Superior temporal gyrus (tissue), 1 donor: ENCODE results near the gene TMEM222.
A peak's percentile ranks its signal among the peaks of the same experiment; 100 is the strongest.

Experiments used
- DNase-seq: peaks from one replicate; pipeline ENCODE4 v3.0.0-alpha.2; 2016; ENCODE audit errors: extremely low spot score

TMEM222 gene

DNA sequence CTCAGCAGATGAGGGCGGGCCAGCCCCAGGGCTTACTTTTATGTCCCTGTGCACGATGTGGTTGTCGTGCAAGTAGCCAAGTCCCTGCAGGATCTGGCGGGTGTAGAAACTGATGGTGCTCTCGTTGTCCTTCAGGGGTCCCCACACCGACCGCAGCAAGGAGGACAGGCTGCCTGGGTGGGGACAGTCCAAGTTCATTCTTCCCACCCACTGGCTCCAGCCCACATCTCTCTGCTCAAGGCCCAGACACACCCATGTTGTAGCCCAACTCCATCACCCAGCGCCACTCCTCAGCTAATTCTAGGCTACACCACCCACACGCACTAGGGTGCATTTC lies 37.8 kb downstream of the TMEM222 start:
- no peak for DNase-seq

DNA sequence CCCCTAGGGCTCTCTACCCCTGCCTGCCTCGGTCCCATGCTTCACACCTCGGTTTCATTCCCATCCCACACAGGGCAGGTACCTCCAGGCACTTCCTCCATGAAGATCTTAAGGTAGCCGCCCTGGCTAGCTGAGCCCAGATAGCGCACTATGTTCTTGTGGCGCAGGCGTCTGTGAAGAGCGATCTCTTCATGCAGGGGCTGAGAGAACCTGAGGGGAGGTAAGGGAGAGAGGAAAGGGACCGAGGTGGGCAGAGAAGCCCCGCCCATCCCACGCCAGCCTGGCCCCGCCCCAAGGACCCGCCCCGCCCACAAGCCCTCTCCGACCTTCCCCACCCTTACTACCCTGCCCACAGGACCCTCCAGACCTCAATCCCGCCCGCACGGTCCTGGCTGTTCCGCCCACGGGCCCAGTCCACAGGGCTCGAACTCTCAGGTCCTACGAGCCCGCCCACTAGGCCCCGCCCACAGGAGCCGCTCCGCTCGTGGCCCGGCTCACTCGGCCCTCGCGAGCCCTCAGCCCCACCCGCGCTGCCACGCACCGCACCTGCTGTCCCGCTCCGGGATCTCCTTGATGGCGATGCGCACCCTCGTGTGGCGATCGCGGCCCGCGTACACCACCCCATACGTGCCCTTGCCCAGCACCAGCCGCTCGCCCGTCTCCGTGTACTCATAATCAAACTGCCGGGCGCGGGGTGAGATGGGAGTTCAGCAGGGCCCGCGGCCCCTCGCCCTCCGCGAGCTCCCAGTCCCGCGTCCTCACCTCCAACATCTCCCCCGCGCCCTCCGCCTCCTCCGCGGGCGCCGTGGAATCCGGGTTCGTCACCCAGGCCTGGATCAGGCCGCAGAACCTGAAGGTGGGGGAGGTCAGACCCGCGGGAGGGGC lies 38.4 kb downstream of the TMEM222 start:
- no peak for DNase-seq

DNA sequence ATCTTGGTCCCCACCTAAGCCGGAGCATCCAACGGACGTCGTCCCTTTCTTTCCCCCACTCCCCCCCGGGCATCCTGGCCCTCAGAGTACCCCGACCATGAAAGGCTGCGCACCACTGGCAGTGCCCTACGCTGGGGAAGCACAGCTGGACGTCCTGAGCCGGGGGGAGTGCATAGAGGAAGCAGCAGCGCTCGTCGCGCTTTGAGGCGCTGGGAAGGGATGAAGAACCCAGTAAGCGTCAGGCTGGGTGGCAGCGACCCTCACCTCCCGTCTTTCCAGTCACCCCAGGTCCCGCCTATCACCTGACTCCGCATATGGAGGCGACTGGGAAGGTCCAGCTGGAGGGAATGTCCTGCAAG lies 39.1 kb downstream of the TMEM222 start:
- no peak for DNase-seq

DNA sequence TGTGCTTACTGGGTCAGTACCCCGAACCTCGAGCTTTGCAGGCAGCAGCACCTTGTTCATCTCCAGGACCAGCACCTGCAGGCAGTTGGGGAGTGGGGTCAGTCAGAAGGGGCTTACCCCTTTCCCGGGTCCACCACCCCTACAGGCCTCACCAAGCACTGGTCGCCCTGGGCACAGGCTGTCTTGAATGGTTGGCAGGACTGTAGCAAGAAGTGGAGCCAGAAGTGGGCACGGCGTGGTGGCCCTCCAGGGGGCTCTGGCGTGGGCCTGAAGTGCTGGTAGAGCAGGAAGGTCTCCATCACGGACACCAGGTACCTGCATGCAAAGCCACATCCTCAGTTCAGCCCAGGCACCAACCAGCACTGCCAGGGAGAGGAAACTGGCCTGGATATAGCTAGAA lies 39.6 kb downstream of the TMEM222 start:
- no peak for DNase-seq

DNA sequence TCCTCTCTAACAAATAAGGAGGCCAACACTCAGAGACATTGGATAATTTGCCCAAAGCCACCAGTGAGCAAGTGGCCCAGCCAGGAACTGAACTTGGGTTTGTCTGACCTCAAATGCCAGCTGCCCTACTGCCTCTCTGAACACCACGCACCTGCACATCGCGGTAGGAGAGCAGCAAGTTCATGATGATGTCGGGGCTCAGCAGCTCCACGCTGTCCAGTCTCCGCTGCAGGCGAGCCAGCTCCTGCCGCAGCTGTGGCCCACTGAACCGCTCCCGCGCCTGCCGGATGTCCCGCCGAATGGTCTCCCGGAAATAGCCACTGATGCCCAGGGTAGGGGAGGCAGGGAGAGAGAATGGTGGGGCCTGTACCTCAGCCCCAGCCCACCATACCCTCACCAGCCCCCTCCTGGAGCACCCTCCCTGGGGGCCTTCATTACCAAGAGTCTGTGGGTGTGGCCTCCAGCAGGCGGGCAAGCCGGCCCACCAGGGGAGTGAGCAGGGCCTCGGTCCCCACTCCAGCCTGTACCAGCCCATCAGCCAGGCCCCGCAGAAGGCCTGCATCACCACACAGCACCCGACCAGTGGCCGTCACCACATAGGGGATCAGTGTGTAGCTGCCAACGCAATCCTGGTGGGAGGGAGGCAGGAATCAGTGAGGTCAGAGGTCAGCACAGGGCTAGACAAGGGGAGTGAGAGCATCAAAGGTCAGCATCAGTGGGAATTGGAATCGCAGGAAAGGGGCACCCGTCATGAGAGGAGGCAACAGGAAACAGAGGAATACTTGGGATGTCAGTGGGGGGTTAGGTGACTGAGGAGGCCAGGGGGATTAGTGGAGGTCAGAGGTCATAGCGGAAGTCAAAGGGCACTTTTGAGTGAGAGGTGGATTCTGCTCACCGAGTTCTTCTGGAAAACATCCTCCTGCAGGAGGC lies 42.1 kb downstream of the TMEM222 start:
- DNase-seq, result no peak

DNA sequence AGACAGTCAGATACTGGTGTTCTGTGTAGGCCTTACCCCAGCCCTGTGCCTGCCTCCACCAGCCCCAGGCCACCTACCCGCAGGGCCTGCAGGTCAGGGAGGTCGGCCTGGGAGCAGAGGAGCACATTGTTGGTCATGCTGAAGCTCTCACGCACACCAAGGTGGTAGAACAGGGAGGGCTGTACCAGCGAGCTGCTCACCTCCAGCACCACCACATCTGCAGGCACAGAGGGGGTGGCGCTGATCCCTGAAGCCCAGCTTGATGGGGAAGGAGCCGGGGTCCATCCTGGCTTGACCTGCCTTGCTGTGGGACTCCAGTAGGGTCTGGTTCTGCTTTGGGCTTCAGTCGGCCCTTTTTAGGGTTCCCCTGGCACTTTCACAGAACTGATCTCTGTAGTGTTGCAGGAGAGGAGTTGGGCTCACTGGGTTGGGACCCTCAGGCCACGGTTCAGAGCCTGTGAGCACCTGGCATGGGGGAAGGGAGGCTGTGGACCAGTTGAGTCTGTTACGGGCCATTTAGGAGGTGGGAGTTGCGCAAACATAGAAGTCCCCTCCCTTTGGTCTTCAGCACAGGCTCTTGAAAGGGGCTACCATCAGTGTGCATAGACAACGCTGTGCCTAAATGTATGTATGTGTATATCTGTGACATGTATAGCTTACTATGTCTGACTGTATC lies 42.9 kb downstream of the TMEM222 start:
- DNase-seq, result no peak

DNA sequence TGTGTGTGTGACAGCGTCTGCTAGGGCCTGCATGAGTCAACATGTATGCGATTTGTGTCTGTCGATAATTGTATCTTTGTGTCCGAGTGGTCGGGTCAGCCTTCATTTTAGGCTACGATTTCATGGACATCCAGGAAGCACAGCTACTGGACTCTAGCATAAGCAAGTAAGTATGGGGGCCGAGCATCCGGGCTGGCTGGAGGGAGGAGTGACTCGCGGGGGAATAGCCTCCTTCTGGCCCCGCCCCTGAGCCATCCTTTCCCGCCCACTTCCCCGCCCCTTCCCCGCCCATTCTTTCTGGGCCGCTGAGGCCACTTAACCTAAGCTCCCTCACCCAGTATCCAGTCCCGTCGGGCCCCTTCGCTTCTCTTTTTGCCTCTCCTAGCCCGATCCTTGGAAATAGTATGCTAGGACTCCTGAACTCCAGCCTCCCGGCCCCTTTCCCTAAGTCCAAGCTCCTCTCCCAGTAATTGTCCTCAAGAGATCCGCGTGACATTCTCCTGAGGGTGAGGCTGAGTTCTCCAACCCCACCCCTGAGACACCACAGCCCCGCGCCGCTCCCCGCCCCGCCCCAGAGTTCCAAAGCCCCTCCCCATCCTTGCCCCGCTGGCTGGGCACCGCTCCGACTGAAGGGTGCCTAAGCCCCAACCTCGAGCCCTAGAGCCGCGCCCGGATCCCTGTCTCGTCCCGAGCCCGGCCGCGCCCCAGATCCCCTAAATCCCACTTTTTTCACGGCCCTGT lies 43.6 kb downstream of the TMEM222 start:
- DNase-seq, result peak; percentile 75

DNA sequence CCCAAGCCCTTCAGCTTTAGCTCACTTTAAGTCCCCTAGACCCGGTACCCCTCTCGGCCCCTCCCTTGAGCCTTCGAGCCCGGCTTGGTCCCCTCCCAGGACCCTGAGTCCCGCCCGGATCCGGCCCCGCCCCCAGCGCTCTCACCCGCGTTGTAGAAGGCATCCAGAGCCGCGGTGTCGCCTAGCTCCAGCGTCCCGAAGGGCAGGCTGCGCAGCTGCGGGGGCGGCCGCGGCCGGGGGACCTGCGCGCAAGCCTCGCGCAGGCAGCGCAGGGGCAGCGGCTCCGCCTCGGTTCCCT lies 44.1 kb downstream of the TMEM222 start:
- peak; percentile 22 for DNase-seq

DNA sequence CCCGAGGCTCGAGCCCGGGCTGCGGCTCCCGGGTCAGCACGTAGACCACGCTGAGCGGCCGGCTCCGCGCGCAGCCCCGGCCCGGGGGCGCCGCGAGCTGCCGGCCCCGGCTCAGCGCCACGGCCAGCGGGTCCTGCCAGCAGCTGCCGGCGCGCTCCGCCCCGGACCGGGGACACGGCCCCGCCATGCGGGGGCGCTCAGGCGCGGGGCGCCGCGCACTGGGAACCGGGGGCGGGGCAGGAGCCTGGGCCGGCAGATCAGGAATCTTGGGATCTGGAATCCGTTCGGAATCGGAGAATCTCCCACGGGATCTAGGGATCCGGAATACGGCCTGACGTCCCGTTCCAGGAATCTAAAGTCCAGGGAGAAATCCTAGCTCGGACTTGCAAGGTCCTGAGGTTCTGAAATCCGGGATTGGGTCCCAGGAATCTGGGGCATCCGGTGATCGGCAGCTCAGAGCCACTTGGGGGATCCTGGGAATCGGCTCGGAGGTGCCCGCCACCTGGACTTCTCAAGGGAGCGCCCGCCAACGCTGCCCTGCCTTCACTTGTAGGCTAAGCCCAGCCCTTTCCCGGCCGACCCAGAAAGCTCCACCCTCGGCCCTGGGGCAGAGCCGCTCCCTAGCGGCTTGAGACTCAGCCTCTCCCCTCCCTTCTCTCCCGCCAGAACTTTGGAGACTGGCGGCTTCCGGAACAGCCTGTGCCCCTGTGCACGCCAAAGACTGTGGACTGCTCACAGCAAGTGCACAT lies 44.6 kb downstream of the TMEM222 start, which contains the start of gene MAP3K6:
Gene MAP3K6 (minus strand): TSS at position 551 of the 749 bp plus-strand sequence. CDS start 364 bp downstream, at position 187.
- peak; percentile 39 for DNase-seq

DNA sequence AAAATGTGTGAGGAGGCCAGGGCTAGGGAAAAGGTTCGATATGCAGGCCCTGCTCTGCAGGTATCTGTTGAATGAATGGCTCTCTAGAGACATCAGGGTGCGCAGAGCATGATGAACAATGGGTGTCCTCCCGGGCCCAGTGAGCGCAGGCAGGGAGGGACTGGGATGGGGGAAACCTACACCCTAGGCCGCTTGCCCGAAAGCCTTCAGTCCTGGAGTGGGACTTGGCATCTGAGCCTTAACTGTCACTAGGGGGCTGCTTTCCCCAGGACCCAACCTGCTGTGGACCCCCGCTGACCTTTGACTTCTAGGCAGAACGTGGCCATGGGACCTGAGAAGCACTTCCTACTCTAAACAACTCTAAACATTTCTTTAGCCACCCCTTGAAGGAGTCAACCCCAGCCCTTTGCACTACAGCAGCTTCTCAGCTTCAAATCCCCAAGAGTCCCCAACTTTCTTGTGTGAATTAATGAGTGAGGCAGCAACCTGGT lies 45.2 kb downstream of the TMEM222 start:
- no peak for DNase-seq

DNA sequence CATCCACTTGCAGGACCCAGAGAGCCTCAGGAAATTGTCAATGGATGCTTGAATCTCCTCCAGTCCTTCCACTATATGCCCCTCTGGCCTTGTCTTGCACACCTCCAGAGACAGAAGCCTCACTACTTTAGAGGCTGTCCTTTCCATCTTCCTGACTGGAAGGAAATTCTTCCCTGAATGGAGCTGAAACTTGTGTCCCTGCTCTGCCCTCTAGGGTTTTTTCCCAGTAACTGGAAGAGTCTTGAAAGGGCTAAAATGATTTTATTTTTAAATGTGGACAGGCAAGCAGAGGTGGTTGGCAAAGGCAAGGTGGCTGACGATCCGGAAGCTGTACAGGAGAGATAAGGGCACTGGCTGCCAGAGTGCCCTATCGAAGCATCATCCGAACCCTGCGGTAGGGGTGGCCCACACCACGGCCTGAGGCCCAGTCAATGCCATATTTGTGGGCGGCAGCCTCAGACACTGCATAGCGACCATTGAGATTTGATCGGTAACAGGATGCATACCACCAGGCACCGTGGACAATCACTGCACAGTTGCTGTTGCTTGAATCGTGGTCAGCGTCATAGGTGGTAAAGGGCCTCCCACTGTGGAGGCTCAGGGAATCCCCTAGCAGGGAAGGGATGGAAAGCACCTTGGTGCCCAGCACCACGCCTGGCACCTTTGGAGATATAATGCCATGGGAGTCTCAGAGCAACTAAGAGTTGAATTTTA lies 47.1 kb downstream of the TMEM222 start:
- DNase-seq, result peak; percentile 17

DNA sequence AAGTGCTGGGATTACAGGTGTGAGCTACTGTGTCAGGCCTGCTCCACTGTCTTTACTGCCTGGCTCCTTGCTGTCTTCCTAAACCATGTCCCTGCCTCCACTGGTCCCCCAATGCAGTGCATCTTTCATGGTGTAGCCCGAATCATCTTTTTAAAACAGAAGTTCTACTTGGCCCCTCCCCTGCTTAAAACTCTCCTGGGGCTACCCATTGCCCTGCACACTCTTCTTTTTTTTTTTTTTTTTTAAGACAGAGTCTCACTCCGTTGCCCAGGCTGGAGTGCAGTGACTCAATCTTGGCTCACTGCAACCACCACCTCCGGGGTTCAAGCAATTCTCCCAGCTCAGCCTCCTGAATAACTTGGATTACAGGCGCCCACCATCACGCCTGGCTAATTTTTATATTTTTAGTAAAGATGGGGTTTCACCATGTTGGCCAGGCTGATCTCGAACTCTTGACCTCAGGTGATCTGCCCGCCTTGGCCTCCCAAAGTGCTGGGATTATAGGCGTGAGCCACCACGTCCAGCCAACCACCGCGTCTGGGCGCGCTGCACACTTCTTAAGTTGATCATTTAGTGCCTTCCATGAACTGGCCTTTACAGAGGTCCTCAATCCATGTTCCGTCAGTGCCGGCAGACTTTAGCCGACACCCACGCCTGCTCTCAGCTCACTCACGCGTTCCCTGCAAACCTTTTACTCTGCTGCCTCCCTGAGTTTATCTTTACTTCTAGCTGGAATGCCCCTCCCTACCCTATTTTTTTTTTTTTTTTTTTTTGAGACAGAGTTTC lies 50.3 kb downstream of the TMEM222 start:
- DNase-seq, result no peak

DNA sequence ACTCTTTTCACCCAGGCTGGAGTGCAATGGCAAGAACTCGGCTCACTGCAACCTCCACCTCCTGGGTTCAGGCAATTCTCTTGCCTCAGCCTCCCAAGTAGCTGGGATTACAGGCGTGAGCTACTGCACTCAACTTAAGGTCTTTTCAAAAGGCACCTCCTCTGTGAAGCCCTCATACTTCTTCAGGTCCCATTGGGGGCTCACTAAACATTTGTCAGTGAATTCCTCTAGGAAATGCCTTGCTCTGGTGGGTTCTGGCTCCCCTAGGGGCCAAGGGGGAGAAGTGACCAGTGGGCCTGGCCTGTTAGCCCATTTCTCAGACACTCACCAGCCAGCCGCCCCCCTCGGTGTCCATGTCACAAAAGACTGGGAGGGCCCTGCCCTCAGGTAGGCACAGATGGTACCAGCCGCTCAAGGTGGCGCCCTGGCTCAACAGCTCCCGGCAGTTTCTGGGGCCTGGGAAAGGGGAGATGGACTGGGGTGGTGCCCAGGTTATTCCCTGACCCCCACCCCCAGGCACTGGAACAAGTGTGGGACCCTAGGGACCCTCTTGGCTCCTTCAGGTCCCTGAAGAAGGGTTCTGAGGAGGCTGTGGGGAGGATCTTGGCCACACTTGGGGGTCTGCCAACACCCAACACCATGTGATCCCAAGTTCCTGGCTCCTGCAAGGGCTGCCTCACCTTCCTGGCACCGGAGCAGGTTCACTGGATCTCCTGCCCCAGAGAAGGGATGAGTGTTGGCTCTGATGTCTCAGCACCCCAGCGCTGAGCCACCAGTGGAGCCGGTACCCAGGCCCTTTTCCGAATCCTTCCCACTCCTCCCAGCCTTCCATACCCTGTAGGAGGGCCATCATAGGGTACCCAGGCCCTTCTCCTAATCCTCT lies 51.1 kb downstream of the TMEM222 start:
- no peak for DNase-seq

DNA sequence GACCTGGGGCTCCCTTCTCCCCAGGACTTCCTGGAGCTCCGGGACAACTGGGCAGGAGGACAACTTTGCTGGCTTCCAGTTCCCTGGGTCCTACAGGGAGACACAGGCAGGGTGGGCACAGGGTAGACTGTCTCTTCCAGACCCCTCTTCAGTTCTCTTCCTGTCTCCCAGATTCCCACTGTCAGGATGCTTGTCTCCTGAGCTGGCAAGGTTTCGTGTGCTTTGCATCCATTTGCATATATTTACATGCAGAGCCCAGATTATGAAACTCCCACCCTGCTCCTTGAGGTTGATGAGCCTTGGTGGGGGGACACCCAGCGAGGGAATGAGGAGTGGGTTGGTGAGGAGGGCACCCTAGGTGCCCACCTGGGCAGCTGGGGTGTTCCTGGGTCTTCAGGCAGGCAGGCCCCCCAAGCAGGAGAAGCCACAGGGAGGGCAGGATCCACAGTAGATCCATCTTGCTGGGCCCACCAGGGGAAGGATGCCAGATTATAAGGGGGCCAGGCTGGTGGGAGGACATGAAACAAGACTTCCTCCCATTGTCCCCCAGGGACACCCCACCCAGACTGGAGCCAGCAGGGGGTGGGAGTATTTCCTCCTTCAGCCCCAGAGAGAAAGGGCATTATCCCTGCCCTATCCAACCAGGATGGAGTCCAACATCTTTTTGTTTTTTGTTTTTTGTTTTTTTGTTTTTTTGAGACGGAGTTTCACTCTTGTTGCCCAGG lies 52.6 kb downstream of the TMEM222 start, which contains the start of gene FCN3:
Gene FCN3 (minus strand): TSS at position 463 of the 725 bp plus-strand sequence. CDS start 6 bp downstream, at position 457.
- DNase-seq, result no peak

DNA sequence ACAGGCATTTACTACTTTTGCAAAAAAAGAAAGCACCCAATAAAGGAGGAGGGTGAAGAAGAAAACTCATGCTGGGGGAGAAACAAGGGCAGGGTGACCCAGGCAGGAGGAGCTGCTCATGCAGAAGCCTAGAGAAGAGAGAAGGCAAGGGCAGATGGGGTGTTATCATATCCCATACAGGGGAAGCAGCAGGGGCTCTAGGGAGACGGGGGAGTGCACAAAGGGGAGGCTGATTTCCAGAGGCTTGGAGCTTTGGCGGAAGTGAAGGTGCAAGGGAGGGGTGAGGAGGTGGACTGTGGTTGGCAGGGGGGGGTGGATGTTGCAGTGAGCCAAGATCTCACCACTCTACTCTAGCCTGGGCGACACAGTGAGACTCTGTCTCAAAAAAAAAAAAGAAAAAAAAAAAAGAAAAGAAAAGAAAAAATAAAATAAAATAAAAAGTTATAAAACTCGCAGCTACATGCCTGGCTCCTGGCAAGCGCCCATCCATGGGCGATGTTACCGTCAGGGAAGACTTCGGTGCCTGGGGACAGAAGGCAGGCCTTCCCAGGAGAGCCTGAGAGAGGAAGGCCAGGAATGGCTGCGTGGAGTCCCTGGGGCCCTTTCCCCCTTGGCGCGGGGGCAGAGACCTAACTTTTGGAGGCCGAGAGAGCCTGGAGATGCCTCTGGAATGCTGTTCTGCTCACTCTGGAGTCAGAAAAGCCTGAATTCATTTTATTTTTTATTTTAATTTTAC lies 56.0 kb downstream of the TMEM222 start:
- DNase-seq, result no peak

DNA sequence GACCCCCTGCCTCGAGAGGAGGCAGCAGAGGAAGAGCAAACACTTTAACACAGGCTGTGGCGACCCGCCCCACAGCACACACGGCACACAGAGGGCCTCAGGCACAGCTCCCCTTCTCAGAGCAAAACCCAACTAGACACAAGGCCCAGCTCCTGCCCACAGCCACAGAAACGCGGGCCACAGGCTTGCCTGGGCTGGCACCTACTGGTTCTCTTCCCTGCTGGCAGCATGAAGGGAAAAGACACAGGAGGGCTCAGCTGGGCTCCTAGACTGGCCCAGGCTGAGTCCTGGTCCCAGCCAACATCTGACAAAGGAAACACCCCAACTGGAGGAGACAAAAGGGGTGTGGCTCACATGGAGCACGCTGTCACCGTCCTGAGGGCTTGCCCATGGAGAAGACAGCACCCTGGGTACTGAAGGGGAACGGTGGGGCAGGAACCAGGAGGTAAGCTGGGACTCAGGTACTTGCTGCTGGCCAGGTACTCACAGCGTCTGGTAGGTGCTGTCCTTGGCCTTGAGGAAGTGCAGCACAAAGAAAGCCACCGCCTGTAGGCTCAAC lies 57.7 kb downstream of the TMEM222 start:
- no peak for DNase-seq
